Measurements from ENCODE around the gene HMCN2.

- TF ChIP-seq CTCF (IDR thresholded peaks at IDR 0.05) (peak; percentile 98), REST (IDR thresholded peaks at IDR 0.05; ENCODE audit: low read depth, low read length) (no peak), EP300 (IDR thresholded peaks at IDR 0.05; ENCODE audit: borderline replicate concordance in 1 of 2, low read depth in 1 of 2, low read length in 1 of 2) (no peak), RAD21 (IDR thresholded peaks at IDR 0.05; ENCODE audit: low read length) (peak; percentile 86), JUND (IDR thresholded peaks at IDR 0.05) (no peak)
Measured at GRCh38 chr9:130235558-130236435, 29.8 kb upstream of the HMCN2 start.
